Effector memory CD4-positive, alpha-beta T cell (primary cell): ENCODE results near the gene EME1.
"Not testable (repeated sequence)": the region's sequence is repeated elsewhere in the genome, so short reads cannot be mapped to it uniquely, and the experiment has no call there.

ENCODE experiments used
- DNase-seq, 3 donors: peaks; one replicate each; pipeline ENCODE4 v3.0.0-alpha.2; 2020
- H3K27ac ChIP-seq: 2 replicates; pipeline ENCODE4 v1.7.0; 2013; ENCODE audit warnings: mild to moderate bottlenecking, low read length, moderate library complexity; ENCODE audit not compliant: insufficient read depth, poor library complexity, severe bottlenecking
- H3K27me3 ChIP-seq: replicated peaks from 2 replicates; pipeline ENCODE4 v1.7.0; 2013; ENCODE audit warnings: mild to moderate bottlenecking, low read length; ENCODE audit not compliant: insufficient read depth, control insufficient read depth, poor library complexity, severe bottlenecking
- H3K36me3 ChIP-seq: 2 replicates; pipeline ENCODE4 v1.7.0; 2013; ENCODE audit warnings: mild to moderate bottlenecking, low read length, moderate library complexity; ENCODE audit not compliant: control insufficient read depth, insufficient read depth
- H3K4me1 ChIP-seq: 2 replicates; pipeline ENCODE4 v1.7.0; 2013; ENCODE audit warnings: low read length, mild to moderate bottlenecking; ENCODE audit not compliant: control insufficient read depth, insufficient read depth, poor library complexity, severe bottlenecking
- H3K4me3 ChIP-seq: 2 replicates; pipeline ENCODE4 v1.7.0; 2013; ENCODE audit warnings: low read length, low read depth, mild to moderate bottlenecking; ENCODE audit not compliant: insufficient read depth, poor library complexity, severe bottlenecking
- H3K9me3 ChIP-seq: 2 replicates; pipeline ENCODE4 v1.7.0; 2013; ENCODE audit warnings: mild to moderate bottlenecking, low read length, moderate library complexity; ENCODE audit not compliant: control insufficient read depth

EME1 gene

GRCh38 chr17:50333291-50334057, 39.6 kb upstream of the EME1 start:
- H3K4me1 ChIP-seq, H3K9me3 ChIP-seq, H3K27me3 ChIP-seq, DNase-seq, H3K27ac ChIP-seq, H3K4me3 ChIP-seq, H3K36me3 ChIP-seq: not testable (repeated sequence)

- DNase-seq = no peak
- Histone ChIP-seq H3K27ac (no peak overlapping the region), H3K9me3 (no peaks in the 10 kb centered on the region), H3K27me3 (no peaks in the 10 kb centered on the region), H3K4me3 (no peak overlapping the region), H3K4me1 (no peaks in the 10 kb centered on the region), H3K36me3 (no peaks in the 10 kb centered on the region)
These were observed 35.1 kb upstream of the EME1 start for GRCh38 chr17:50337956-50338355.

GRCh38 chr17:50338645-50339044, 34.4 kb upstream of the EME1 start:
- no peak overlapping the region for H3K27ac ChIP-seq
- no peak for DNase-seq
- no peaks in the 10 kb centered on the region for H3K4me1 ChIP-seq
- no peaks in the 10 kb centered on the region for H3K27me3 ChIP-seq
- no peaks in the 10 kb centered on the region for H3K36me3 ChIP-seq
- H3K4me3 ChIP-seq = no peak overlapping the region
- no peaks in the 10 kb centered on the region for H3K9me3 ChIP-seq

- H3K27ac ChIP-seq = no peak overlapping the region
- no peaks in the 10 kb centered on the region for H3K27me3 ChIP-seq
- no peak overlapping the region for H3K4me3 ChIP-seq
- H3K4me1 ChIP-seq = no peaks in the 10 kb centered on the region
- H3K36me3 ChIP-seq = no peaks in the 10 kb centered on the region
- no peaks in the 10 kb centered on the region for H3K9me3 ChIP-seq
- no peak for DNase-seq
These were observed 33.6 kb upstream of the EME1 start for GRCh38 chr17:50339381-50339780.

- no peaks in the 10 kb centered on the region for H3K9me3 ChIP-seq
- no peak for DNase-seq
- H3K4me1 ChIP-seq = peaks cover 20% of the 10 kb centered on the region
- no peaks in the 10 kb centered on the region for H3K27me3 ChIP-seq
- peak overlapping the region; percentile 61 for H3K4me3 ChIP-seq
- H3K36me3 ChIP-seq = no peaks in the 10 kb centered on the region
- no peak overlapping the region for H3K27ac ChIP-seq
These were observed 28.2 kb upstream of the EME1 start for GRCh38 chr17:50344731-50345365.

GRCh38 chr17:50345432-50346312, 27.4 kb upstream of the EME1 start, which contains the start of gene XYLT2:
XYLT2 (plus strand) TSS chr17:50346126; CDS start chr17:50346141, 15 bp downstream.
- no peaks in the 10 kb centered on the region for H3K36me3 ChIP-seq
- peak within 1 kb of the TSS; percentile 67 for H3K27ac ChIP-seq
- peak within 1 kb of the TSS; percentile 70 for H3K4me3 ChIP-seq
- peaks cover 20% of the 10 kb centered on the region for H3K4me1 ChIP-seq
- no peaks in the 10 kb centered on the region for H3K9me3 ChIP-seq
- DNase-seq = peak; percentile 83 to 88 (median 86)
- H3K27me3 ChIP-seq = no peaks in the 10 kb centered on the region

- H3K4me1 ChIP-seq = peaks cover 20% of the 10 kb centered on the region
- DNase-seq = peak in 1 of 3 donors; percentile 35
- H3K4me3 ChIP-seq = peak overlapping the region; percentile 70
- H3K9me3 ChIP-seq = no peaks in the 10 kb centered on the region
- H3K36me3 ChIP-seq = no peaks in the 10 kb centered on the region
- no peaks in the 10 kb centered on the region for H3K27me3 ChIP-seq
- peak overlapping the region; percentile 67 for H3K27ac ChIP-seq
These were observed 26.5 kb upstream of the EME1 start for GRCh38 chr17:50346313-50347116.

- H3K27me3 ChIP-seq = no peaks in the 10 kb centered on the region
- no peak for DNase-seq
- peak overlapping the region; percentile 70 for H3K4me3 ChIP-seq
- no peaks in the 10 kb centered on the region for H3K9me3 ChIP-seq
- H3K4me1 ChIP-seq = peaks cover 20% of the 10 kb centered on the region
- H3K27ac ChIP-seq = peak overlapping the region; percentile 67
- H3K36me3 ChIP-seq = no peaks in the 10 kb centered on the region
These were observed 25.7 kb upstream of the EME1 start for GRCh38 chr17:50347117-50347893.

- Histone ChIP-seq H3K27ac (no peak overlapping the region), H3K9me3 (no peaks in the 10 kb centered on the region), H3K27me3 (no peaks in the 10 kb centered on the region), H3K36me3 (no peaks in the 10 kb centered on the region), H3K4me1 (peaks cover 20% of the 10 kb centered on the region), H3K4me3 (no peak overlapping the region)
- DNase-seq = no peak
These were observed 25.1 kb upstream of the EME1 start for GRCh38 chr17:50347894-50348291.
